Activated T-cell treated with anti-CD3 and anti-CD28 coated beads for 48 hours (primary cell): ENCODE data around the gene RAB34.

Experiments used
- DNase-seq: peaks from one replicate; pipeline ENCODE4 v3.0.0-alpha.2; 2020; ENCODE audit warnings: low read depth

The RAB34 gene

GRCh38 chr17:28684963-28685362 is 32.7 kb downstream of the RAB34 start:
- DNase-seq = no peak

- no peak for DNase-seq
Measured at GRCh38 chr17:28682655-28683054, 35.0 kb downstream of the RAB34 start.

GRCh38 chr17:28675980-28676379 is 41.7 kb downstream of the RAB34 start:
- DNase-seq = no peak

GRCh38 chr17:28675490-28675889 is 42.2 kb downstream of the RAB34 start:
- no peak for DNase-seq

- no peak for DNase-seq
Measured at GRCh38 chr17:28669918-28670317, 47.8 kb downstream of the RAB34 start.

GRCh38 chr17:28667870-28668269 is 49.8 kb downstream of the RAB34 start:
- DNase-seq = no peak

GRCh38 chr17:28665994-28666393 is 51.7 kb downstream of the RAB34 start:
- DNase-seq = no peak
